Activated CD4-positive, alpha-beta T cell treated with anti-CD3 and anti-CD28 coated beads, Interleukin-2, amount 50 U/mL, for 16 hours (primary cell): ENCODE results near the gene DENND2D.

Experiments
- DNase-seq: peaks from one replicate; pipeline ENCODE4 v3.0.0-alpha.2; 2020

Gene DENND2D

DNA sequence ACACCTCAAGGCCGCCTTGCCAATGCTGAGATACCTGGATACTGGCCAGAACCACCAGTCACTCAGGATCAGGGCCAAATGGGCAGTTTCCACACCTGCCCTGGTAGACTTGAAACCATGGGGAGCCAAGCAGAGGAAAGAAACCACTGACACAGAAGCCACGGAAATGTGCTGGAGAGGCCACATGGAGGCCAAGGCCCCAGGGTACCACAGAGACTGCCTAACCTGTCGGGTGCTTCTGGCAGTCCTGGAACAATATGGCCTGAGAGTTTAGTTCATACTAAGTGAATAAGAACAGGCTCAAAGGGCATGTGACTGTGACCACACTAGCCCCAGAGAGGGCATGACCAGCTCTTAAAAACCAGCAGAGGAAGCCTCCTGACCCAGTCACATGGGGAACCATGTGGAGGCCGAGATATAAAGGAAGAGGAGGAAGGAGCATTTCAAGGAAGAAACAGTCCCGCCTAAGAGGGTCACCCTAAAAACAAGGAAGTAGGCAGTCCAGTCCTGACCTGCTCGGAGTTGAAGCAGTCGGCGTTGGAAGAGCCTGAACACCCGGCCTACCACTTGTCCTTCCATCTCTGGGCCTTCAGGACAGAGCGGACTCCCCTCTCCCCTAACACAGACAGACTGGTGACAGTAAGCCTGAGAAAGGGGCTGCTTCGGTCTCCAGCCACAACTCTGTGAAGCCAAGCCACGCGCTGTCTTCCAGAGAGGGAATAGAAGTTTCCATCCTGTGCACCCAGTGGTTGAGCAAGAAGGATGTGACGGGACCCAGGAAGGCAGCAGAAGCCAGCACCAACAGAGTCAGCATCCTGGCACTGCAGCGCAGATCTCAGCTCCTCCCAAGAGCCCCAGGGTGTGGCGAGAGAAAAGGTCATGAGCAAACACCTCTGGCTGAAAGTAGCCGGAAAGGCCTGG is at the start of gene DENND2D:
Gene DENND2D, minus strand, starts transcription at position 766 of the 921 bp plus-strand sequence. Its CDS starts 187 bp downstream, at position 579.
- DNase-seq: peak; percentile 87

- DNase-seq: no peak
Observed at GRCh38 chr1:111249960-111250359, 49.5 kb upstream of the DENND2D start.

DNA sequence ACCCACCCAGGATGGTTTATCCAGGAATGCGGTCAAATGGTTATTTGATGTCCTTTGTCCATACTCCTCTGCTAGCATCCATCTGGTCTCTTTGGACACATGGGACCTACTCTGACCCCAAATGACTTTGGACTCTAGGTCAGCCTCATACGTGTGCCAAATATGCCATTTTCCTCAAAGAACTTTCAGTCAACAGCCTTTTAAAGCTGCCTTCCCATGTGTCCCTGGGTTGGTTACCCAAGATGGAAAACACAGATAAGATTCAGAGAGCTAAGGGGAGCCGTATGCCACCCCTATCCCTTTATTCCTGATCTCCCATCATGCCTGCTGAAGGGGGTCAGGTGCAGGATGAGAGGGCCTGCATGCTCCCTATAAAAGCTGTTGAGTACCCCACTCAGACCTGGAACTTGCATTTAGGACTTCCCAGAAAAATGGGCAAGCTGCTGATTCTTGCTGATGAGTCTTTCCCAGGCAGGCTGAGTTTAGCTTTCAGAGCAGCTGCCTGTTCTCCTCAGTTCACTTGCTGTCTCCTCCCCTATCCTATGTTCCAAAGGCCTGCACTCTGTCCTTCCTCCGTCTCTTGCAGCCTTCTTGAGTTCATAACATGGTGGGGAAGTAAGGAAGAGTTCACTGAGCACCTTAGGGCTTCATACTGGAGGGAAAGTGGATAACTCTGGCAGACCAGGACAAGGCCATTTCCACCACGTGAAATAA is 46.8 kb upstream of the DENND2D start:
- DNase-seq: no peak

- DNase-seq: no peak
Observed at GRCh38 chr1:111242805-111243523, 42.5 kb upstream of the DENND2D start.

DNA sequence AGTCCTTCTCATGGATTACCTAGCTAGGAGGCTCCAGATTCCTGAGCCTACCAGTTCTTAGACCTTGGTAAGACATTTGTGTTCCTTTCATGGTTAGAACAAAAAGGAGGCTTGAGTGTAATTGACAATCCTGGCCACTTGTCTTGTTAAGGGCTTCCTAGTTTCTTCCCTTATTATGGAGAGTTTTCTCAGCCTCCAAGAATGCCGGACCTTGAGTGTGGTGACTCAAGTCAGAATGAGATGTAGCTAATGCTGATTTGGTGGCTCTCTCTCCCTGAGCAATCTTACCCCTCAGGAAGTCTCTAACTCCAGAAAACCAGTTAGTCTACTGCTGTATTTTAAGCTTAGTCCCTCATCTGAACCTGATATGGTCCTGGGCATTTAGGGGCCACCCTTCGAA is 41.4 kb upstream of the DENND2D start:
- no peak for DNase-seq

GRCh38 chr1:111238056-111238795 is 37.8 kb upstream of the DENND2D start:
- DNase-seq: no peak

- no peak for DNase-seq
Observed at GRCh38 chr1:111236806-111237205, 36.4 kb upstream of the DENND2D start.

GRCh38 chr1:111236379-111236778 is 35.9 kb upstream of the DENND2D start:
- no peak for DNase-seq

GRCh38 chr1:111234866-111235265 is 34.4 kb upstream of the DENND2D start:
- no peak for DNase-seq

GRCh38 chr1:111234258-111234657 is 33.8 kb upstream of the DENND2D start:
- no peak for DNase-seq

- no peak for DNase-seq
Observed at GRCh38 chr1:111232134-111232533, 31.7 kb upstream of the DENND2D start.

DNA sequence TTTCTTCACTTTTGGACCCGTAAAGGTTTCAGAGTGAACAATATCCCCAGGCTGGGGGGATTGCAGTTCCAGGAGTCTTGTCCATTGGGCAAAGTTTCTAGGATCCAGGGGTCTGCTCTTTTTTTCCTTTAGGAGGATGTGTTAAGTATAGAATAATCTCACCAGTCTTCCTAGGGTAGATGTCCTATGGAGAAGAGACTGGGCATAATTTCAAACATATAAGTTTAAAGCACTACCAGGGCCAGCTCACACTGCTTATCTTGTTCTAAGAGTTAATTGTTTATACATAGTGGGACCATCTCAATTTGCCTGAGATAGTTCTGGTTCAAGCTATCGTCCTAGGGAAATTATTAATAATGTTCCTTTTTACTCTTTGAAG is 28.3 kb upstream of the DENND2D start:
- no peak for DNase-seq

GRCh38 chr1:111227851-111228747 is 27.7 kb upstream of the DENND2D start:
- DNase-seq: no peak

GRCh38 chr1:111227434-111227833 is 27.0 kb upstream of the DENND2D start, which contains the start of gene CHI3L2:
Gene CHI3L2 (plus strand): TSS chr1:111227713. CDS start chr1:111227730, 17 bp downstream.
- DNase-seq: no peak

DNA sequence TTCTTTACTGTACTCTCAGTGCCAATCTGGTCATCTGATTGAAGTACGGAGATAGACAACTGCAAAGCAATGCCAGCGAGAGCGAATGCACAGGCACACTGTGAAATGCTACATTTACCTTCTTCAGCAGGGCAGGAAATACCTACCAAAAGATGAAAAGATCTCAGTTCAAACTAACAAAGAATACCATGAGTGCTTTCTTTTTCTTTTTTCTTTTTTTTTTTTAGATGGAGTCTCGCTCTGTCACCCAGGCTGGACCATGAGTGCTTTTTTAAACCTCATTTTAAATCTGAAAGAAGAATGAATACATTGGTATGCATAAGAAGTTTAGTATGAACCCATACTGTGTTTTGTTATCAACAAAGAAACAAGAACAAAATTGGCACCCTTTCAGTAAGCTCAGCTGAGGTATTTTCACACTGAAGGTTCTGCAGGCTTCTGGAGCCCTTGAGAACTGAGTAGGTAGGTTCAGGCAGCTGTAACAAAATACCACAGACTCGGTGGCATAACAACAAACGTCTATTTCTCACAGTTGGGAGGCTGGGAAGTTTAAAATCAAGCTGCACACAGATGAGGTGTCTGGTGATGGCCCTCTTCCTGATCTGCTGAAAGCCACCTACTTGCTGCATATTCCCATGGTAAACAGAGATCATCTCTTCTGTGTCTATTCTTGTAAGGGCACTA is 25.4 kb upstream of the DENND2D start:
- no peak for DNase-seq

DNA sequence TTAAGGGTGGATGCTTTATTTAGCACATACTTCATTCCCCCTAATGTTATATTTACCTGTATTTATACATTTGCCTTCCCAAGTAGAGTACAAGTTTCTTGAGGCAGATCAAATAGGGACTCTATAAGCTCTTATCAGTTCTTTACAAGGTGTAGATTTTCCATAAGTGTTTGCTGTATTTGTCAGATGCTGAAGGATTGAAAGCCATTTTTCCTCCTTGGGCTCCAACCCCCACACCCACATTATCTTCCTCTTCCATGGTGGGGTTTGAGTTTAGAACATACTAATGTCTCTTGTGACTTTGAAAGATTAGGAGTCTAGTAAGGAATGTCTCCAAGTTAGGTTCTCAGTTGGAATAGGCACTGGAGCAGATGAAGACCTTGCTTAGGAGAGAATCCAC is 24.6 kb upstream of the DENND2D start:
- DNase-seq: no peak

- no peak for DNase-seq
Observed at GRCh38 chr1:111223126-111223685, 22.8 kb upstream of the DENND2D start.

DNA sequence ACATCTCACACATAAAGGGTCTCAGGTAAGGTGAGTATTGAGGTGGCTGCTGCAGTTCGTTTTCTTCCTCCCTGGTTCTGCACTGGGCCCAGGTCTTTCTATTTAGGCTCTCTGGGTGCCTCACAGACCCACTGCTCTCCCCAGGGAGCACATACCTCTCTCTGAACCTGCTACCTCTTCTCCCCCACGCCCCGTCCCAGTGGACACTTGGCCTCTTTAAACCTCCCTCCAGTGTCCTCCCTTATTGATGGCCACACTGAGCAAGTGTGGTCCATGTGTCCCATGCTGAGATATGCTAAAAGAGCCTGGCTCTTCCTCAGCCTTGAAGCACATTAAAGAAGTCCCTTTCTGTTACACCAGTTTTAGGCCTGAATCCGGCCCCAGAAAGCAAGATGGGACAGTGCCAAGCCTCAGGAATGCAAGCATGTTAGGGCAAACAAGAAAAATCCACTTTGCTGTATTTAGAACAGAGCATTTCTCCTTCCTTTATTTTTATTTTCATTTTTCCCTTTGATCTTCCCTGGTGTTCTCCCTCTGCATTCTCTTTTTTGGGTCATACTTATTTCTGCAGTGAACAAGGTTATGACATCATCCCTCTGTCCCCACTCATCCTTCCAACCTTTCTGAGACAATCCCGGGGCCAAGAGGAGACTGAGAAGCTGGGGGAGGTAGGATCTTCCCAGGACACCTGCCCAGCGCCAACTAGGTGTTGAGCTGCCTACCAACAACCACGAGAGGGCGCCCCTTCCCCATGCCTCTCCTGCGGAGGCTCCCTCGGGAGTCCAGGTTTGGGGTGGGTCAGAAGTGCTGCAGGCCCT is 22.1 kb upstream of the DENND2D start:
- peak; percentile 81 for DNase-seq

DNA sequence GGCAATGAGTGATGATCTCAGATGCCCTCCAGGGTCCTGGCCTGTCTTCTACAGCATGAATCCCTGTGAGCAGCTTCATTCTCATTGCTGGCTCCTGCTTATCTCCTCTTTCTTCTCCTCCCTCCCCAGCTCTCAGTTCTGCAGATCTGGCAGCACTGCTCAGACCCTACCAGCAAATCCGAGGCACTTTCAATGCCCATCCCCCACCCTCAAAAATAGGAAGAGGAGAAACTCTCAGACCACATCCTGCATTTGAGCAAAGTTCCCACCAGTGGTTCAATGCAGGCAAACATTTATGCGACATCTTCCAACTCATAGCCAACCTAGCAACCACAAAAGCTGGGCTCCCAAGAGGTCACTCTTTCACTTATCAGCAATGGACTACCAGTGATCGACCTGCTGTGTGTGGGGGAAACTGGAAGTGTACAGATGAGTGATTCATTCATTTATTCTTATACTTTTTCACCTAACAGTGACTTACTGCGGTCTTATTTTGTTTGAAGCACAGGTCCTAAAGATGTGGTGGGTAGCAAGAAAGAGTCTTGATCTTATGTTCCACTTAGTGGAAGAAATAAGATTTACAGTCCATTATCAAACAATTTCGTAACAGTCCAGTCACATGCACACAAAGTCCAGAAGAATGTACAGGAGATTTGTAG is 21.3 kb upstream of the DENND2D start:
- peak; percentile 92 for DNase-seq
